CD4-positive, alpha-beta T cell treated with Interleukin-17A for 4 hours (primary cell): ENCODE data around the gene TBL3.

Experiments
- DNase-seq: peaks from one replicate; pipeline ENCODE4 v3.0.0-alpha.2; 2020; ENCODE audit warnings: mixed read lengths

TBL3 gene

GRCh38 chr16:1965396-1966001, 6.4 kb upstream of the TBL3 start:
- no peak for DNase-seq

DNA sequence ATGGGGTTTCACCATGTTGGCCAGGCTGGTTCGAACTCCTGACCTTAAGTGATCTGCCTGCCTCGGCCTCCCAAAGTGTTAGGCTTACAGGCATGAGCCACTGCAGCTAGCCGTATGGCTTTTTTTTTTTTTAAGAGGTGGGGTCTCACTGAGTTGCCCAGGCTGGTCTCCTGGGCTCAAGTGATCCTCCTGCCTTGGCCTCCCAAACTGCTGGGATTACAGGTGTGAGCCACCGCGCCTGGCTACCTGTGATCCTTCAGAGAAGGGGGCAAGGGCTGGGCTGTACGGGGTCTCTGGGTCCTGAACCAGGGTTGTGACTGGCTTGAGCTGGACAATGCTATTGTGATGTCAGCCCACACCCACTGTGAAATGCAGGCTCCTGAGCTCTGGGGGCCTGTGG, 5.4 kb upstream of the TBL3 start, which contains the start of gene RNF151:
RNF151 (plus strand) TSS at position 397 of the 400 bp plus-strand sequence. CDS start 26 bp downstream, outside the sequence.
- DNase-seq: no peak

DNA sequence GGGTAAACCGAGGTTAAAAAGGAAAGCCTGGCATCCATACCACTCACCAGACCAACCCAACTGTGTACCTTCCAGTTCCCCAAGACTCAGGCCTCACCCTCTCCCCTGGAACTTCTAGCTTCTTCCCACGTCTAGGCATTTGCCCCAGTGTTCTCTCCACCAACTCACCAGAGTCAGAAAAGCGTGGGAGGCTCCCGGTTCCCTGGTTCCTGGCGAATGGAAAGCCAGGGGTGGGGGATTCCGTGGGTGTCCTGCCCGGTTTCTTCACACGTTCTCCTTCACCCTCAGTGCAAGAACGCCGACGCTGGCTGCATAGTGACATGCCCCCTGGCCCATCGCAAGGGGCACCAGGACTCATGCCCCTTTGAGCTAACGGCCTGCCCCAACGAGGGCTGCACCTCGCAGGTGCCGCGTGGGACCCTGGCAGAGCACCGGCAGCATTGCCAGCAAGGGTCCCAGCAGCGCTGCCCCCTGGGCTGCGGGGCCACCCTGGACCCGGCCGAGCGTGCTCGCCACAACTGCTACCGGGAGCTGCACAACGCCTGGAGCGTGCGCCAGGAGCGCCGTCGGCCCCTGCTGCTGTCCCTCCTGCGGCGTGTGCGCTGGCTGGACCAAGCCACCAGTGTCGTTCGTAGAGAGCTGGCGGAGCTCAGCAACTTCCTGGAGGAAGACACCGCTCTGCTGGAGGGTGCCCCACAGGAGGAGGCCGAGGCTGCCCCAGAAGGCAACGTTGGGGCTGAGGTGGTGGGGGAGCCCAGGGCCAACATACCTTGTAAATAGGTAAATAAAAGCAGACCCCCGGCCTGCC, 3.5 kb upstream of the TBL3 start:
- DNase-seq: no peak

- no peak for DNase-seq
These were observed 631 bp downstream of the TBL3 start for GRCh38 chr16:1972490-1972877.

DNA sequence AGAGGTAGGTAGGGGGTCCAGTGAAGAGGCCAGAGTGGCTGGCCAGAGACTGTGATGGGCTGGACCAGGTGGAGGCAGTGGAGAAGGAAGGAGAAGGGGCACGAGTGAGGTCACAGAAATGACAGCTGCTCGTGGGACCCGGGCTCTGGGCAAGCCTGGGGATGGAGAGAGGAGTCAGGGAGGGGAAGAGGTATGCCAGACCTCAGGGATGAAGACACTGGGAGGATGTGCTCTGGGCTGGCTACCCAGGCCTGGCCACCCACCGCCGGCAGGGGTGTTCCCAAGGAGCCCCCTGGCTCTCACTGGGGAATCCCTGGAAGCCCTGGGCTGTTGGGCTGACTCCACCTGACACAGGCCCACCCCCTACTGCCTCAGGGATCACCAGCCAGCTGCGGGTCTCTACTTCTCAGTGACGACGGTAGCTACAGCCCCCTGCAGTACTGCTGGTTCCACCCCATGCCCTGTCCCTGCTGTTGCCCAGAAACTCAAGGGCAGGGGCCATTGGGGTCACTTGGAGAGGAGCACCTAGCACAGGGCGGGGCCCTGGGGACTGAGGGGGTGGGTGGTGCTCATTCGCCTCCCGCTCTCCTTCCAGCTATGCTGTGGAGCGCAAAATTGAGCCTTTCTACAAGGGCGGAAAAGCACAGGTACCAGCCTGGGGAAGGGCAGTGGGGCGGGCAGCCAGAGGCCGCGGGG, 1.8 kb downstream of the TBL3 start:
- no peak for DNase-seq

GRCh38 chr16:1974157-1975070, 2.6 kb downstream of the TBL3 start:
- DNase-seq: no peak

DNA sequence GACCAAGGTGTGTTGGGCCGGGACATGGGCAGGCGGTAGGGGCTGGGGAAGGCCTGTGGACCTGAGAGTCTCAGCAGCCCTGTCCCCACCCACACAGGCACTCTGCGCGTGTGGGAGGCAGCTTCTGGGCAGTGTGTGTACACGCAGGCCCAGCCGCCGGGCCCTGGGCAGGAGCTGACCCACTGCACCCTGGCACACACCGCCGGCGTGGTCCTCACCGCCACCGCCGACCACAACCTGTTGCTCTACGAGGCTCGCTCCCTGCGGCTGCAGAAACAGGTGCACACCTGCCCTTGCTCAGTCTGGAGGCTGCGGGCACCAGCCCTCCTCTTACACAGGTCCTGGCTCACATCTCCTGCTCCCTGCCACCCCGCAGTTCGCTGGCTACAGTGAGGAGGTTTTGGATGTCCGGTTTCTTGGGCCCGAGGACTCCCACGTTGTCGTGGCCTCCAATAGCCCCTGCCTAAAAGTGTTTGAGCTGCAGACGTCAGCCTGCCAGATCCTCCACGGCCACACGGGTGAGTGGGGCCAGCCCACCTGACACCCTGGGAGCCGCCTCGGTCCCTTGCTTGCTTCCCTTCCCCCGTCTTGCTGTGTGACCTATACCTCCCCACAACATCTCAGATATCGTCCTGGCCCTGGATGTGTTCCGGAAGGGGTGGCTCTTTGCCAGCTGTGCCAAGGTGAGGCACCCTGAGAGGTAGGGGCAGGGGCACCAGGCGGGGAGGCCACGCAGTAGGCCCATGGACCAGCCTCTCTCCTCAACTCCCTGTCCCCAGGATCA, 3.8 kb downstream of the TBL3 start:
- no peak for DNase-seq

GRCh38 chr16:1976216-1976520, 4.3 kb downstream of the TBL3 start:
- no peak for DNase-seq

GRCh38 chr16:1976951-1977874, 5.4 kb downstream of the TBL3 start:
- DNase-seq: no peak

GRCh38 chr16:1977875-1978268, 6.0 kb downstream of the TBL3 start:
- no peak for DNase-seq

DNA sequence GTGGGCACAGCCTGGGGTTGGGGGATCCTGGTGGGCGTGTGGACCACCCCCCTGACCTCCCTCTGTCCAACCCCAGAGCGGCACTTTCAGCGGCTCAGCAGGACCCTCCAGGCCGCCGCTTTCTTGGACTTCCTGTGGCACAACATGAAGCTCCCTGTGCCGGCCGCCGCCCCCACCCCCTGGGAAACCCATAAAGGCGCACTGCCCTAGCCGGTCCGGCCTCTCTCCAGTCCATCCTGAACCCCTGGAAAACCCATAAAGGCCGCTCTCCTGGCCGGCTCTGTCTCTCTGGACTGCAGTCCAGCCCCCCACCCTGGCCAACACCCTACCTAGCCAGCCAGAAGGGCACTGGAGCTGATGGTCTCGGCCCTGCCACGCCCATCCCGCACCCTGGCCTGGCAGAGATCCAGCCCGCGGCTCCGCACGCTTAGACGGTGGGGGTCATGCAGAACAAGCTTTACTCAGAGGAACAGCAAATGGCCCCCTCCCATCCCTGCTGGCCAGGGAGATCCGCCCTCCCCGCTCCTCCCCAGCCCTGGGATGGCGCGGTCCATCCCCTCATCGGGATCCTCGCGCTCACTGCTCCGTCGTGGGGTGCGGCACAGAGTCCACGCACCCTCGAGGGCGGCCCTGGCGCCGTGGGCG, 6.7 kb downstream of the TBL3 start:
- no peak for DNase-seq

- DNase-seq: peak; percentile 56
These were observed 7.6 kb downstream of the TBL3 start for GRCh38 chr16:1979271-1980029.

DNA sequence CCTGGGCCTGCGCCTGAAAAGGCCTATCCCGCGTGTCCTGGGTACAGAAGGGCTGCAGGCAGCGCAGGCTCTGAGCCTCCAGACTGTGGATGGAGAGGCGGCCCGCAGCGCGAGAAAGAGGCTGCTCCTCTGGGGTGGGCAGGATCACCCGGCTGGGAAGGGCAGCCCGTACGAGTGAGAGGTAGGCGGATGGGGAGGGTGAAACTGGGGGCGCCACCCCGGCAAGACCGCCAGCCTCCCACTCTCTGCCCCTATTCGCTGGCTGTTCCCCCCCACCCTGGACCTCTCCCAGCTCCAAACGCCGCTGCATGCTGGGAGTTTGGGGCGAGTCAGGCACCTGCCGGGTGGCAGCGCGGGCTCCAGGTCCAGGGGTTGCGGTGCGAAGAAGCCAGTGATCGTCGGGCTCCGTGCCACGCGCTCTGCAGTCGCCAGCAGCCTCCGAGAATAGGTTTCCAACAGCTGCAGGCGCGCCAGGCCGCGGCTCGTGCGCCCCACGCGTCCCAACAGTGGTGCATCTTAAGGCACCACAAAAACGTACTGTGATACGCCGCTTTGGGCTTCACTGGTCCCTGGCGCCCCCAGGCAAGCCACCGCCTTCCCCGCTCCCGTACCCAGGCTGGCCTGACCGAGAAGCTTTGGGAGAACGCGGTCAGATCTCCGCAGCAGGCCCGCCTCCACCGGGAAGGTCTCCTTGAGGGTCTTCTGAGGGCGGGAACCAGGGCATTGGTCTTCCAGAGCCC, 8.3 kb downstream of the TBL3 start:
- DNase-seq: no peak

DNA sequence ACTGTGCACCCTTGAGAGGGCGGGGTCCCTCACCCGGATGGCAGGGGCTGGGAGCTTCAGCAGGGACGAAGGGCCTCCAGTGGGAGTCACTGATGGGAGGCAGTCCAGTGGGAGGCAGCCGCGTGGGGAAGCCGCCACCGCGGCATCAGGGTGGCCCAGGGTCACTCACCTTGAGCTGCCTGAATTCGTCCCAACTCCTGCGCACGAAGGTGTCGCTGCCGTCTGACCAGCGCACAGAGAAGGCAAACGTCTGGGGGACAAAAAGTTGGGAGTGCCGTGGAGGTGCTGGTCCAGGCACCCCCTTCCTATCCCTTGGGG, 8.9 kb downstream of the TBL3 start:
- DNase-seq: no peak

GRCh38 chr16:1981398-1981836, 9.6 kb downstream of the TBL3 start, which contains the start of gene NOXO1:
TSS of gene NOXO1 (minus strand) at chr16:1981469. CDS start at chr16:1981179, 290 bp downstream.
- no peak for DNase-seq

- DNase-seq: no peak
These were observed 10.2 kb downstream of the TBL3 start for GRCh38 chr16:1982013-1982433.

DNA sequence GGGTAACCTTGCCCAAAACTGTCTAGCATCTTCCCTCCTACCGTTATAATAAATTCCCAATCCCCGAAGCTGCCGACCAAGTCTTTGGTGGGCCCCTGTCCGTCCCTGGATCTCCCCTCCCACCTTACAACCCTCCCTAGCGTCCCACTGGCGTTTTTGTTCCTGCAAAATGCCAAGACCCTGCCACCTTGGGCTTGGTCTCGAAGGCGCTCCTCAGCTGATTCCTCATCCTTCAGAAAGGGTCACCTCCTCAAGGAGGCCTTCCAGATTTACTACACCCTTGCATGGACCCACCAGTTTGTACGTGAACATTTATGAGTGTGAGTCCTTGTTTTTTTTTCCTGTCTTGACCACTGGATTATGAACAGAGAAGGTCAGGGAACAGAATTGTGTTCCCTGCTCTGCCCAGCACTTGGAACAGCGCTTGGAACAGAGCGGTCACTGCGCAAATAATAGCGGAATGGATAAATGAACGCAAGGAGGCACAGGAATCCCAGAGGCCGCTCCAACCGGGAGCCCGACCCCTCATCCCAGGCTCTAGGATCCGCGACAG, 11.2 kb downstream of the TBL3 start:
- no peak for DNase-seq

- peak; percentile 81 for DNase-seq
These were observed 11.9 kb downstream of the TBL3 start, which contains the start of gene GFER for GRCh38 chr16:1983544-1984346. TSS of gene GFER (plus strand) at chr16:1984193. CDS start at chr16:1984219, 26 bp downstream.
